Stimulated activated CD4-positive, alpha-beta T cell treated with anti-CD3 and anti-CD28 coated beads, Interleukin-2, amount 100 ng/mL, for 48 hours (primary cell): ENCODE measurements around the gene SFRP2.
A peak's percentile ranks its signal among the peaks of the same experiment; 100 is the strongest.

Source experiments
- DNase-seq, 2 donors: peaks; one replicate each; pipeline ENCODE4 v3.0.0-alpha.2; 2020

The SFRP2 gene

DNA sequence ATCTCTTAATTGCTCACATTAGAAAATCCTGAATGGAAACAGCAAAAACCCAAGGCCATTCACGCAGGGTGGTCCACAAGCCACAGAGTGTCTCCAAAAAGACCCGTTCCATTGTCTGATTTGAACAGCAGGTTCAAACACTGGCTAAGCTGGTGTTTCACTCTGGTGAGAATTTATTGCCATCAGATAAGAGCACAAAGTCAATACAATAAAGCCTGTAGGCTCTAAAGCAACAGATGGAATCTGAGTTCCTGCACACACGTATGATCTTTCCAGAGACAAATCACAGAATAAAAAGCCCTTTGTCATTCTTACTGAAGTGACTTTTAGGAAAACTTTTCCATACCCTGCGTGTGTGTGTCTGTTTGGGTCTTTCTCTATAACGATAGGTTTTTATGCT, 5.1 kb upstream of the SFRP2 start:
- no peak for DNase-seq

DNA sequence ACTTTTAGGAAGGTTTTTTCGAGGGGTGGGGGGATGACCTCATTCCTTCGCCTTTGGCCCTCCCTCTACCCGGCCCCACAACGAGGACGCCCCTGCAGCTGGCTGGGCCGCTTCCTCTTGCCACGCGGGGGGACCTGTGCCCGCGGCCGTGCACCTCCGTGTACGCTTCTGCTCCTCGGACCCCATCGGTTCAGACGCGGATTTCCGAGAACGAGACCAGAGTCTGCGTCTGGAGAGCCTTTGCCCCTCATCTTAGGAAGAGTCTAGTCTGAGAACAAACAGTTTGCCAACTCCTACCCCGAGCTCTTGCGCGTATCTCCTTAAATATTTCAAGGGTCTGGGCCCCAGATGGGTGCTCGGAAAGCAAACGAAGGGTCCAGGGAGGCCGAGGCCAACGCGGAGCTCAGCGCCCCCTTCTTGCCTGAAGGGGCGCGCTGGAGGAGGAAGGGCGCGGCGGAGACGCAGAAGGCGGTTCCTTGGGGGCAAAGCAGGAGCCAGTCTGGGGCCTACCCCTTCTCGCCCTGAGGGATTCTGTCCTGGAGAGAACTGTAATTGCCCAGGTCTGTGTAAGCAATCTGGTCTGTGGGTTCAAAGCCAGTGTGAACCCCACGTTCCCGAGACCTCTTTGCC, 3.9 kb upstream of the SFRP2 start:
- DNase-seq = no peak

- DNase-seq = peak; percentile 39 to 40
Measured at GRCh38 chr4:153791746-153792617, 3.1 kb upstream of the SFRP2 start.

GRCh38 chr4:153790962-153791551, 2.2 kb upstream of the SFRP2 start:
- DNase-seq = peak; percentile 37 to 44

DNA sequence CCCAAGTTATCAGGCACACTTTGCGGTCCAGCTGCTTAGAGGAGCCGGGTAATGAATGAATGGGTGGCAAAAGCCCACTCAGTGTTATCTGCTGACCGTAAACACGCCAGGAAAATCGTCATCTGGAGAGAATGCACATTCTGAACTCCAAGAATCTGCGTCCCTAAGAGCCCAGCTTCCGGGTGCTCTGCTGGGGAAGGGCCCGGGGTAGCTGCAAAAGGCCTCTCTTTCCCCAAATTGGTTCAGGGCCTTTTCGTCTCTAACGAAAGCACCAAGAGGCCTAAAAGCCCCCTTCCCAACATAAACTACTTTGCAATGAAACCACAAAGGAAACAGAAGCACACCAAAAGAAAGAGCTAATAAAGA, 1.6 kb upstream of the SFRP2 start:
- DNase-seq = no peak

GRCh38 chr4:153789741-153790499, 1.0 kb upstream of the SFRP2 start:
- no peak for DNase-seq

- no peak for DNase-seq
Measured at GRCh38 chr4:153788051-153788412, 851 bp downstream of the SFRP2 start.

GRCh38 chr4:153787575-153787974, 1.3 kb downstream of the SFRP2 start:
- DNase-seq = no peak

DNA sequence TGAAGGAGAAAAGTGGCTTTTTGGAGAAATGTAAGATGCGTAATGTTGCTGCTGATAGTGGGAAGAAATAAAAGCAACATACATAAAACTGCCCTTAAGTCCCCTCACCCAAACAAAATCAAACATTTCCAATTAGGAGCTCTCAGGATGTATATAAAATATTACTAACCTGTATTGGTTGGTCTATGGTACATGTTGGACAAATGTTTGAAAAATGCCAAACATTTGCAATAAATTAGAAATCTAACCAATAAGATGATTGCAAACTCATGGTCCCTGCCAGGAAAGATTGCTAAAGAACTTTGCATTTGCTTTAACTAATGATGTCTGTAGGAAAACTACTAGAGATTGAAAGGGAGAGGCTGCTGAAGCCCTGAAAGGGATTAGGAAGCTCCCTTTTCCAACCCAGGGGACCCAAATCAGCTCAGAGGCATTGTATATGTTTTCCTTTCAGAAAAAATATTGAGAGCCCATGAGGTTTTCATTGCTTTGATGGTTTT, 1.8 kb downstream of the SFRP2 start:
- no peak for DNase-seq

DNA sequence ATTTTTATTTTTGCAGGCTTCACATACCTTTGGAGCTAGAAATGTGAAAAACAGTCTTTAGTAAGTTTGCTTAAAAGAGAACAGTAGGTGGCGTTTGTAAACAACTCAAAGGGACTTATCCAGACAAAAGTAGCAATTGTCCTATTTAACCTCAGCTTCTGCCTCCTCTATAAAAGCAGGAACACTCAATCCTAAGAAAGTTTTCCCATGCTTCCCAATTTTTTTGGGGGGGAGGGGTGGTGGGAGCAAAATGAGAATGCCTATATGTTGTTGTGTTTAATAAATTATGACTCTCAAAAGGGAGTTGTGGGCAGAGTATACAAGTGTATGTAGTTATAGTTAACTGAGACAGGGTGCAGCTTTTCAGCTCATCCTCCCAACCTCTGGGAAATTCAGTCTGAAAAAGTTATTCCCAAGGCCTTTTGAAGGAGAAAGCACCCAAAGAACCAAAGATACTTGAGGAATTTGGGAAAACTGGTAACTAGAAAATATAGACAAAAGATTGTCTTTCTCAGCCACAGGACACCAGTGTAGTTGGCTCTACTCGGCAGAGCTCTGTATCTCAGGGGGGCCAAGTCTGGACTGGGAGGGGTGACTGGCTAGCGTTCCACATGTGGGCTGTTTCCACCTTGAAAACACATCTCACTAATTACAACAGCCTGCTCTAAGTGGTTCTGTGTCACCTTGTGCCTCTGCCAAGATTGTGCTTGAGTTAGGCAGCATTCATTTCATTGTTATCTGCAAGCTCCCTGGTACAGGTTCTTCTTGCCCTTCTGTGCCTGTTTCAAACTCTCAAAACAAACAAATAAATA, 2.8 kb downstream of the SFRP2 start:
- DNase-seq = no peak

DNA sequence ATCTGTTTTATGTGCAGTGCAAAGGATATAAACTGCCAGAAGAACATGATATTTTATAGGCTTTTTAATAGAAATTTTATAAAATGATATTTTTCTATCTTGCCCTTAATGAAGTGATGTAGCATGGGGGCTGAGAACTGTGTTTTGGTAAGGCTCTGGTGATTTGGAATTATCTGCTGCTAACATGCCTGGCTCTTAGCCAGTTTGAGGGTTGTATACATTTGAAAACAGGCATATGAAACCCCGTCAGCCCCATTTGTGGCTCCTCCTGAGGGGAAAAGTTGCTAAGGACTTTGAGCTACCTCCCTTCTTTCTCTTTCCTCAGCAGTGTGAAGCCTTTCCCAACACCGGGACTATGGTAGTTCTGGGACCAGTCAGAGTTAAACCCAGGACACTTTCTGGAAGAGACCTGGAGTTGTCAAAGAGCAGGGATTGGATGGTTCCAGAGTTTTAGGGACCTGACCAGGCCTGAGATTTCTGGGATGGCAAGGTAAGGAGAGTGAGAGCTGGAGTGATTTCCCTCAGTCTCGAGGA, 4.7 kb downstream of the SFRP2 start:
- DNase-seq = no peak

DNA sequence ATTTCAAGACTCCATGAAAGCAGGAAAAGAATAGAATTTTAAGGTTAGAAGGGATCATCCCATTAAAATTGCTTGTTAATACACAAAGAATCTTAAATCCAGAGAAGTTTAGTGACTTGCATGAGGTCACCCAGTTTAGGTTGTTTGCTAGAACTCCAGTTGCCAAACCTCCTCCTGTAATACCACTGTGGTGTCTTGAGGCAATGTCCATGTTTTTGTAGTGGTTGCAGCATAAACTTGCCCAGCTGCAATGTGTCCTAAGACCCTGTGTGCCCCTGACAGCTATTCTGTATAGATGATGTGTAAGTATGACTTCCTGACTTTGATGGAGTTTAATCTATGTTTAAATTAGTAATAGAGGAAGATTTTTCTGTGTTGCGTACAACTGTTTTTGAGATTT, 6.3 kb downstream of the SFRP2 start:
- no peak for DNase-seq

GRCh38 chr4:153781717-153782416, 7.0 kb downstream of the SFRP2 start:
- no peak for DNase-seq

DNA sequence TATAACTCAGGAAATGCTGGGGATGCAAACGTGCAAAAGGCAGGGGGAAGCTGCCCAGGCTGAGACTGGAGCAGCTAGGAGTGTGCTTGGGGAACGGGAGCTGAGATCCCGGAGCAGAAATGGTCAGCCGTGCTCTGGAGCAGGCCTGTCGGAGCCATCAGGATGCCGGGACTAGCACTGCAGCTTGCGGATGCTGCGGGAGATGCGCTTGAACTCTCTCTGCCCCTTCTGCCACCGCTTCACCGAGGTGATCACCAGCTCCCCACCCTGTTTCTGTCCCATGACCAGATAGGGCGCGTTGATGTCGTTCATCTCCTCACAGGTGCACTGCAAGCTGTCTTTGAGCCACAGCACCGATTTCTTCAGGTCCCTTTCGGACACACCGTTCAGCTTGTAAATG, 7.6 kb downstream of the SFRP2 start:
- DNase-seq = no peak

- DNase-seq = no peak
Measured at GRCh38 chr4:153780876-153781275, 8.0 kb downstream of the SFRP2 start.

- DNase-seq = no peak
Measured at GRCh38 chr4:153780221-153780620, 8.7 kb downstream of the SFRP2 start.

DNA sequence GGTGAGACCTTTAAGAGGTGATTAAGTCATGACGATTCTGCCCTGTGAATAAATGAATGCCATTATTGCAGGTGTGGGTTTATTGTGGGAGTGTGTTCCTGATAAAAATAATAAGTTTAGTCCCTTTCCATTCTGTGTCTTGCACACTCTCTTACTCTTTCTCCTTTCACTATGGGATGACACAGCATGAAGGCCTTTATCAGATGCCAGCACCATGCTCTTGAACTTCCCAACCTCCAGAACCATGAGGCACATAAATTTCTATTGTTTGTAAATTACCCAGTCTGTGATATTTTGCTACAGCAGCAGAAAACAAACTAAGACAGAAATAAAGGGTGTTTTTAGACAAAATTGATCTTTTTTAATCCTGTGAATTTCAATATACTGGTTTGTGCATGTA, 10.5 kb downstream of the SFRP2 start:
- DNase-seq = no peak

DNA sequence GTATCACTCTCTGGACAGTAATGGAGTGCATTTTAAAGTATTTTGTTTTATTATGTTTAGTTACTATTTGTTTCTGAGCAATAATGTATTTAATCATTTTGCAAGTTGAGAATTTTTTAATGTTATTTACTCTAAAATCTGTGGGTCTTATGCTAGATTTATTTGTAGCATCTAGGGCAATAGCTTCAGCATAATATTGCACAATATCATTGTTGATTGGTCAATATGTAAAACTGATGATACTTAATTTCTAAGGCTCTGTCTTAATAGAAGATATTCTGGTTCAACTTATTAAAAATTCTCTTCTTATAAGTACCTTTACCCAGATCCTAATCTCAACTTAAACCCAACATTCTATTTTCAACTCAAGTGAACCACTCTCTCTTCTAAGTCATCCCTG, 11.5 kb downstream of the SFRP2 start:
- DNase-seq = no peak

- no peak for DNase-seq
Measured at GRCh38 chr4:153776601-153777000, 12.3 kb downstream of the SFRP2 start.

DNA sequence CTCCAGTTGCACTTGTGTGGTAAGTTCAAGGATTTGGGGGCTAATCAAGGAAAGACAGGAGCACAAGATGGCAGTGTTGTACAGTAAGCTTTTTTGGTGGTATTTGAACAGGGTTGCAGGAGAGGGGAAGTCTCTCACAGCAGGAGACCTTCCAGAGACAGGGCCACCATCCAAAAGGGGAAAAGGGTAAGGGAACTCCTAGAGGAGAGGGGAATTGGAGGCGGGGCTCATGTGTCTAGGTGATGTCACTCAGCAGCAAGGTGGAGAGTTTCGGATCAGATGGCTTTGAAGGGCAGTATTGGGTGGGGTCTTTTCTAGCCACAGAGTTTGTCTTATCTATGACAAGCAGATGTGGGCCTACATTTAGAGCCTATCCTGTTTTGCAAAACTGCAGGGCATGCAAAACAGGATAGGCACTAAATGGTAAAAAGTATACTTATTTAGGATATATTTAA, 15.6 kb downstream of the SFRP2 start:
- no peak for DNase-seq

DNA sequence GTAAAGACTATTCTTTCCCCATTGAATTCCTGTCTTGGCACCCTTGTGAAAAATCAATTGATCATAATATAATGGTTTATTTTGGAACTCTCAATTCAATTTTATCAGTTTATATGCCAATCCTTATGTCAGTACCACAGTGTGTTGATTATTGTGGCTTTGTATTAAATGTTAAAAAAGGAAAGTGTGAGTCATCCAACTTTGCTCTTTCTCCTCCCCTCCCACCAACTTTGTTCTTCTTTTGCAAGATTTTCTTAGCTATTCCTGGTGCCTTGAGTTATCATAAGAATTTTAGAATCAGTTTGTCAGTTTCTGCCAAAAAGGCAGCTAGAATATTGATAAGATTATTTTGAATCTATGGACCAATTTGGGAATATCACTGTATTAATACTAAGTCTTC, 17.8 kb downstream of the SFRP2 start:
- no peak for DNase-seq
